Liver (tissue), 9 donors: ENCODE data around the gene DDIT4. TPM values are rescaled to one million over a fixed set of nuclear protein-coding genes. Genes with fewer than 3 reads are reported as not detected.

Experiments
- DNase-seq: peaks from one replicate; pipeline ENCODE4 v3.0.0-alpha.2; 2017; ENCODE audit warnings: low spot score
- H3K27ac ChIP-seq, 2 donors: one replicate each; pipeline ENCODE4 v1.7.0; 2013; ENCODE audit warnings: inconsistent platforms in 2 of 2, low read length in 2 of 2, control low read depth in 1 of 2, low read depth in 1 of 2, mild to moderate bottlenecking in 1 of 2
- H3K27me3 ChIP-seq, 4 donors: one replicate each; pipeline versions ENCODE4 v1.6.1 to v1.7.0; 2013; ENCODE audit warnings: low read length in 3 of 4, inconsistent platforms in 1 of 4, mild to moderate bottlenecking in 1 of 4, moderate library complexity in 1 of 4; ENCODE audit not compliant: control insufficient read depth in 4 of 4, insufficient read depth in 4 of 4
- H3K36me3 ChIP-seq, 4 donors: one replicate each; pipeline versions ENCODE4 v1.6.1 to v1.7.0; 2013; ENCODE audit warnings: low read length in 3 of 4, mild to moderate bottlenecking in 3 of 4, low read depth in 1 of 4, moderate library complexity in 1 of 4; ENCODE audit not compliant: control insufficient read depth in 4 of 4, insufficient read depth in 3 of 4
- H3K4me1 ChIP-seq, 4 donors: one replicate each; pipeline versions ENCODE4 v1.6.1 to v1.7.0; 2013; ENCODE audit warnings: low read length in 3 of 4, mild to moderate bottlenecking in 3 of 4, moderate library complexity in 1 of 4; ENCODE audit not compliant: control insufficient read depth in 4 of 4, insufficient read depth in 4 of 4
- H3K4me3 ChIP-seq, 3 donors: one replicate each; pipeline versions ENCODE4 v1.6.1 to v1.7.0; 2013; ENCODE audit warnings: low read length in 3 of 3, control low read depth in 1 of 3, low read depth in 1 of 3, mild to moderate bottlenecking in 1 of 3
- H3K9ac ChIP-seq, 2 donors: one replicate each; pipeline ENCODE4 v1.7.0; 2013; ENCODE audit warnings: low read length in 2 of 2, mild to moderate bottlenecking in 2 of 2, moderate library complexity in 2 of 2, control low read depth in 1 of 2, low read depth in 1 of 2
- H3K9me3 ChIP-seq, 4 donors: one replicate each; pipeline versions ENCODE4 v1.6.1 to v1.7.0; 2013; ENCODE audit warnings: low read length in 3 of 4; ENCODE audit not compliant: control insufficient read depth in 4 of 4
- EGR1 ChIP-seq, 2 donors: IDR thresholded peaks; 2 replicates each; pipeline ENCODE4 v1.6.1; 2016 to 2018; ENCODE audit warnings: antibody characterized with exemption in 2 of 2, low read depth in 2 of 2
- FOXA1 ChIP-seq: IDR thresholded peaks from 2 replicates; pipeline ENCODE4 v1.6.1; 2016; ENCODE audit warnings: antibody characterized with exemption
- FOXA2 ChIP-seq: IDR thresholded peaks from 2 replicates; pipeline ENCODE4 v1.6.1; 2016; ENCODE audit warnings: antibody characterized with exemption
- GABPA ChIP-seq, 2 donors: IDR thresholded peaks in 1 of 2; conservative IDR thresholded peaks in 1 of 2; 2 replicates each; pipeline ENCODE4 v1.6.1; 2016; ENCODE audit warnings: antibody characterized with exemption in 2 of 2, mild to moderate bottlenecking in 1 of 2, moderate library complexity in 1 of 2
- JUND ChIP-seq, 2 donors: IDR thresholded peaks; 2 replicates each; pipeline ENCODE4 v1.6.1; 2016; ENCODE audit warnings: antibody characterized with exemption in 2 of 2
- WGBS: extraction: QIAGEN DNeasy Blood & Tissue Kit; methylation state at CpG from one replicate; pipeline ENCODE4 v1.1.7; 2013; 5-methylcytosine and 5-hydroxymethylcytosine counted together
- polyA plus RNA-seq, 2 donors: library from polyadenylated mRNA; stranded (reverse) in 1 of 2; unstranded in 1 of 2; fragments of 200-250 nt in 1 of 2; fragments of >200 nt in 1 of 2; fragmentation: Nextera tagmentation in 1 of 2; extraction: Ambion mirVana in 1 of 2; gene quantifications; one replicate each; pipeline versions ENCODE4 v1.2.1 to v1.2.3, GENCODE V29; 2013 to 2015
- total RNA-seq, 2 donors: library from RNA; depleted of rRNA; stranded (reverse); fragments of >200 nt; gene quantifications; one replicate each; pipeline ENCODE4 v1.2.3, GENCODE V29; 2014
- TF ChIP-seq, protein P1 (sequence below): fragments of 150-350 bp; IDR thresholded peaks from 2 replicates; pipeline ENCODE4 v1.5.1; 2017; ENCODE audit warnings: improper control_type of control experiment, low read depth, low read length; ENCODE audit not compliant: missing input control
- TF ChIP-seq, protein P2 (sequence below): IDR thresholded peaks from 2 replicates; pipeline ENCODE4 v1.6.1; 2016; ENCODE audit warnings: antibody characterized with exemption
- TF ChIP-seq, protein P3 (sequence below): IDR thresholded peaks from 2 replicates; pipeline ENCODE4 v1.6.1; 2016; ENCODE audit warnings: antibody characterized with exemption, mild to moderate bottlenecking
- donor health status: healthy.
- donor health status: healthy.
- donor health status: healthy.
- donor health status: healthy.
- donor health status: healthy.

Gene DDIT4
- total and polyA plus RNA-seq, 4 donors = 18.4 to 69.0 (median 43.7) TPM

DNA sequence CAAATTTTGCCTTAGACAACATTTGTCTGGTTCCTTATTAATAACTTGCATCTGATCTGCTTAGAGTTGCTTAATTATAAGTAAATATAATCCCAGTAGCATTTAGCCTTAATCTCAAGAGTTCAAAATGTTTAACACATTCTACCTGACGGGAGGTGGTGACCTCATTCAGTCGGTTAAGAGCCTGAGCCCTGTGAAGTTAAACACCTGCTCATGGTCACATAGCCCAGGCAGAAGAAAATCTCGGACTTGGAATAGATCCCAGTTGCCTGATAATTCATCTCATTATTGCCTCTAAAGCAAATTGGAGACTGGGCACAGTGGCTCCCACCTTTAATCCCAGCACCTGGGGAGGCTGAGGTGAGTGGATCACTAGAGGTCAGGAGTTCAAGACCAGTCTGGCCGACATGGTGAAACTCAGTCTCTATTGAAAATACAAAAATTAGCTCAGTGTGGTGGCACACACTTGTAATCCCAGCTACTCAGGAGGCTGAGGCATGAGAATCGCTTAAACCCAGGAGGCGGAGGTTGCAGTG lies 39.1 kb upstream of the DDIT4 start (continued):
- TF ChIP-seq, protein P1, sequence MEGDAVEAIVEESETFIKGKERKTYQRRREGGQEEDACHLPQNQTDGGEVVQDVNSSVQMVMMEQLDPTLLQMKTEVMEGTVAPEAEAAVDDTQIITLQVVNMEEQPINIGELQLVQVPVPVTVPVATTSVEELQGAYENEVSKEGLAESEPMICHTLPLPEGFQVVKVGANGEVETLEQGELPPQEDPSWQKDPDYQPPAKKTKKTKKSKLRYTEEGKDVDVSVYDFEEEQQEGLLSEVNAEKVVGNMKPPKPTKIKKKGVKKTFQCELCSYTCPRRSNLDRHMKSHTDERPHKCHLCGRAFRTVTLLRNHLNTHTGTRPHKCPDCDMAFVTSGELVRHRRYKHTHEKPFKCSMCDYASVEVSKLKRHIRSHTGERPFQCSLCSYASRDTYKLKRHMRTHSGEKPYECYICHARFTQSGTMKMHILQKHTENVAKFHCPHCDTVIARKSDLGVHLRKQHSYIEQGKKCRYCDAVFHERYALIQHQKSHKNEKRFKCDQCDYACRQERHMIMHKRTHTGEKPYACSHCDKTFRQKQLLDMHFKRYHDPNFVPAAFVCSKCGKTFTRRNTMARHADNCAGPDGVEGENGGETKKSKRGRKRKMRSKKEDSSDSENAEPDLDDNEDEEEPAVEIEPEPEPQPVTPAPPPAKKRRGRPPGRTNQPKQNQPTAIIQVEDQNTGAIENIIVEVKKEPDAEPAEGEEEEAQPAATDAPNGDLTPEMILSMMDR = no peak
- no peak for TF ChIP-seq EGR1 (IDR thresholded peaks at IDR 0.05; ENCODE audit: low read depth in 2 of 2)

DNA sequence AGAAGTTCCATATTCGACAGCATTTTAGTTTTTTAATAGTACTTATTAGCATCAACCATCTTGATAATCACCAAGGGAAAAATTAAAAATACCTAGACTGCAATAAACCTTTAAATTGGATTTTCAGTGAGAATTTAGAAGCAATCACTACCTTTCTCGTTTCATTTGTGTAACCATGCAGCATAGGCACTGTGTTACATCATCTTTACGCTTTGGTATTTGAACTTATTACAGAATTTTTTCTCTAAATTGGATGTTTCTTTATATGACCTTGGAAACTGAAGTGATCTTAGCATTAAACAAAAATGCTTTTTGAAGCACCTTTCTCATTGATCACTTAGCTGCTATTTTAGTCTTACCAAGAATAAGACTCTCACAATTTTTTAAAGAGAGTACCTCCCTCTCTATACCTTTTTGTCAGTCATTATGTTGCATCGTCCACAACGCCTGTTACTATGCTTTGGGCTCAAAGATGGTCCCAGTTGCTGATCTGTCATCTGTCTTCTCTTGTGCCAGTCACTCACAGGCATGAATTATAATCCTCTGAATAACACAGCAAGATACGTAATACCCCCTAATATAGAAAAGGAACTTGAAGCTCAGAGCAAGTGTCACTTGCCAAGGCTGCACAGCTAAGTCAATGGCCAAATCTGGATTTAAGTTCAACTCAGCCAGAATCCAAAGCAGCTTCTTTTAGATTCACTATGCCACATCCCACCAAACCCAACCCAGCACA lies 38.0 kb upstream of the DDIT4 start:
- H3K36me3 ChIP-seq = peaks cover 7 to 26% (median 25%) of the 10 kb centered on the region in 4 donors
- no peaks in the 10 kb centered on the region for H3K4me1 ChIP-seq
- no peak for DNase-seq
- WGBS = 89% methylated on average over 6 of the region's 6 CpGs
- no peak overlapping the region for H3K4me3 ChIP-seq
- no peaks in the 10 kb centered on the region for H3K27me3 ChIP-seq
- TF ChIP-seq FOXA2 (no peak), JUND (IDR thresholded peaks at IDR 0.05) (no peak), FOXA1 (no peak), GABPA (IDR thresholded peaks at IDR 0.05 in 1 of 2, conservative IDR thresholded peaks at IDR 0.05 in 1 of 2) (no peak)
- TF ChIP-seq, protein P2, sequence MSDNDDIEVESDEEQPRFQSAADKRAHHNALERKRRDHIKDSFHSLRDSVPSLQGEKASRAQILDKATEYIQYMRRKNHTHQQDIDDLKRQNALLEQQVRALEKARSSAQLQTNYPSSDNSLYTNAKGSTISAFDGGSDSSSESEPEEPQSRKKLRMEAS = no peak
- TF ChIP-seq, protein P1 = no peak
- TF ChIP-seq, protein P3, sequence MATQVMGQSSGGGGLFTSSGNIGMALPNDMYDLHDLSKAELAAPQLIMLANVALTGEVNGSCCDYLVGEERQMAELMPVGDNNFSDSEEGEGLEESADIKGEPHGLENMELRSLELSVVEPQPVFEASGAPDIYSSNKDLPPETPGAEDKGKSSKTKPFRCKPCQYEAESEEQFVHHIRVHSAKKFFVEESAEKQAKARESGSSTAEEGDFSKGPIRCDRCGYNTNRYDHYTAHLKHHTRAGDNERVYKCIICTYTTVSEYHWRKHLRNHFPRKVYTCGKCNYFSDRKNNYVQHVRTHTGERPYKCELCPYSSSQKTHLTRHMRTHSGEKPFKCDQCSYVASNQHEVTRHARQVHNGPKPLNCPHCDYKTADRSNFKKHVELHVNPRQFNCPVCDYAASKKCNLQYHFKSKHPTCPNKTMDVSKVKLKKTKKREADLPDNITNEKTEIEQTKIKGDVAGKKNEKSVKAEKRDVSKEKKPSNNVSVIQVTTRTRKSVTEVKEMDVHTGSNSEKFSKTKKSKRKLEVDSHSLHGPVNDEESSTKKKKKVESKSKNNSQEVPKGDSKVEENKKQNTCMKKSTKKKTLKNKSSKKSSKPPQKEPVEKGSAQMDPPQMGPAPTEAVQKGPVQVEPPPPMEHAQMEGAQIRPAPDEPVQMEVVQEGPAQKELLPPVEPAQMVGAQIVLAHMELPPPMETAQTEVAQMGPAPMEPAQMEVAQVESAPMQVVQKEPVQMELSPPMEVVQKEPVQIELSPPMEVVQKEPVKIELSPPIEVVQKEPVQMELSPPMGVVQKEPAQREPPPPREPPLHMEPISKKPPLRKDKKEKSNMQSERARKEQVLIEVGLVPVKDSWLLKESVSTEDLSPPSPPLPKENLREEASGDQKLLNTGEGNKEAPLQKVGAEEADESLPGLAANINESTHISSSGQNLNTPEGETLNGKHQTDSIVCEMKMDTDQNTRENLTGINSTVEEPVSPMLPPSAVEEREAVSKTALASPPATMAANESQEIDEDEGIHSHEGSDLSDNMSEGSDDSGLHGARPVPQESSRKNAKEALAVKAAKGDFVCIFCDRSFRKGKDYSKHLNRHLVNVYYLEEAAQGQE = no peak
- H3K9ac ChIP-seq = no peak overlapping the region
- H3K9me3 ChIP-seq = no peaks in the 10 kb centered on the region
- H3K27ac ChIP-seq = no peak overlapping the region
